GM10847 (cell line): Measurements from ENCODE around the gene APP.

Experiments
- POLR2A ChIP-seq: IDR thresholded peaks from 2 replicates; pipeline ENCODE4 v1.6.1; 2011; ENCODE audit not compliant: insufficient read length; ENCODE audit errors: extremely low read depth

Gene APP

GRCh38 chr21:25970254-25970930, 200.2 kb downstream of the APP start:
- TF ChIP-seq POLR2A, result no peak

GRCh38 chr21:25967901-25968438, 202.6 kb downstream of the APP start:
- TF ChIP-seq POLR2A, result no peak

GRCh38 chr21:25967181-25967900, 203.2 kb downstream of the APP start:
- no peak for TF ChIP-seq POLR2A

GRCh38 chr21:25965951-25966707, 204.4 kb downstream of the APP start:
- TF ChIP-seq POLR2A, result no peak

- no peak for TF ChIP-seq POLR2A
These were observed 205.6 kb downstream of the APP start for GRCh38 chr21:25964926-25965325.

GRCh38 chr21:25964015-25964414, 206.6 kb downstream of the APP start:
- TF ChIP-seq POLR2A, result no peak

- TF ChIP-seq POLR2A, result no peak
These were observed 207.4 kb downstream of the APP start for GRCh38 chr21:25963181-25963580.

- no peak for TF ChIP-seq POLR2A
These were observed 209.5 kb downstream of the APP start for GRCh38 chr21:25961042-25961441.

GRCh38 chr21:25960402-25960801, 210.2 kb downstream of the APP start:
- TF ChIP-seq POLR2A, result no peak

- no peak for TF ChIP-seq POLR2A
These were observed 210.8 kb downstream of the APP start for GRCh38 chr21:25959799-25960198.

- TF ChIP-seq POLR2A, result no peak
These were observed 213.4 kb downstream of the APP start for GRCh38 chr21:25956993-25957714.

- TF ChIP-seq POLR2A, result no peak
These were observed 214.9 kb downstream of the APP start for GRCh38 chr21:25955646-25956045.

- no peak for TF ChIP-seq POLR2A
These were observed 216.9 kb downstream of the APP start for GRCh38 chr21:25953659-25954058.

GRCh38 chr21:25953196-25953595, 217.4 kb downstream of the APP start:
- TF ChIP-seq POLR2A, result no peak

GRCh38 chr21:25952306-25952705, 218.3 kb downstream of the APP start:
- TF ChIP-seq POLR2A, result no peak

- no peak for TF ChIP-seq POLR2A
These were observed 220.9 kb downstream of the APP start for GRCh38 chr21:25949701-25950100.
